Measurements from ENCODE around the gene CLSTN2.

Gene CLSTN2

GRCh38 chr3:140134231-140134965 is 199.4 kb downstream of the CLSTN2 start:
- Histone ChIP-seq H4K8ac (ENCODE audit: low read depth, low read length) (no peak overlapping the region), H2AK5ac (ENCODE audit: low read depth, low read length) (no peak overlapping the region), H3K9ac (ENCODE audit: low read depth, low read length, poor library complexity) (no peak overlapping the region), H3K14ac (ENCODE audit: low read length) (no peak overlapping the region), H3K18ac (ENCODE audit: low read length) (no peak overlapping the region), H3K4me2 (ENCODE audit: insufficient read depth, low read length, poor library complexity, severe bottlenecking) (no peak overlapping the region), H2BK120ac (ENCODE audit: low read depth, low read length) (no peak overlapping the region), H3K4me3 (ENCODE audit: low read length in 2 of 2) (no peak overlapping the region), H3K9me3 (replicated peaks in 1 of 2; ENCODE audit: control insufficient read depth in 2 of 2, insufficient read depth in 1 of 2, low read depth in 1 of 2, low read length in 2 of 2) (no peaks in the 10 kb centered on the region), H3K4ac (ENCODE audit: low read length) (no peak overlapping the region), H3K79me1 (ENCODE audit: low read depth, low read length) (no peaks in the 10 kb centered on the region), H2BK5ac (ENCODE audit: low read length) (no peak overlapping the region), H3K4me1 (ENCODE audit: control insufficient read depth in 2 of 2, insufficient read depth in 1 of 2, low read depth in 1 of 2, low read length in 2 of 2) (peaks cover 0 to 2% of the 10 kb centered on the region in 2 donors), H2AFZ (ENCODE audit: low read length) (no peak overlapping the region), H3K27me3 (ENCODE audit: control insufficient read depth in 3 of 3, insufficient read depth in 3 of 3, low read depth in 1 of 3, low read length in 3 of 3) (no peaks in the 10 kb centered on the region), H3K27ac (replicated peaks; ENCODE audit: low read length) (no peak overlapping the region), H3K36me3 (replicated peaks in 1 of 2; ENCODE audit: control insufficient read depth in 2 of 2, insufficient read depth in 2 of 2, low read length in 2 of 2) (no peaks in the 10 kb centered on the region), H2BK12ac (ENCODE audit: low read length) (no peak overlapping the region), H4K91ac (ENCODE audit: low read depth, low read length, poor library complexity) (no peak overlapping the region), H2BK15ac (ENCODE audit: low read length) (no peak overlapping the region), H3K23ac (ENCODE audit: low read depth, low read length, poor library complexity) (no peak overlapping the region)
- no peak for DNase-seq (ENCODE audit: low spot score)
- WGBS, 2 donors (ENCODE audit: extremely low coverage in 2 of 2, insufficient read length in 2 of 2, insufficient replicate concordance in 1 of 2): no CpG with 5 or more reads among the region's 5 CpGs

GRCh38 chr3:140135461-140135860 is 200.5 kb downstream of the CLSTN2 start:
- H3K18ac ChIP-seq (ENCODE audit: low read length): no peak overlapping the region
- H2BK12ac ChIP-seq (ENCODE audit: low read length): no peak overlapping the region

GRCh38 chr3:140143367-140144069 is 208.5 kb downstream of the CLSTN2 start:
- no peak for DNase-seq (ENCODE audit: low spot score)
- Histone ChIP-seq H3K27ac (replicated peaks; ENCODE audit: low read length) (no peak overlapping the region), H2AFZ (ENCODE audit: low read length) (peak overlapping the region; percentile 41), H3K36me3 (replicated peaks in 1 of 2; ENCODE audit: control insufficient read depth in 2 of 2, insufficient read depth in 2 of 2, low read length in 2 of 2) (no peaks in the 10 kb centered on the region), H4K8ac (ENCODE audit: low read depth, low read length) (no peak overlapping the region), H2BK120ac (ENCODE audit: low read depth, low read length) (no peak overlapping the region), H3K79me1 (ENCODE audit: low read depth, low read length) (no peaks in the 10 kb centered on the region), H2BK15ac (ENCODE audit: low read length) (no peak overlapping the region), H3K27me3 (ENCODE audit: control insufficient read depth in 3 of 3, insufficient read depth in 3 of 3, low read depth in 1 of 3, low read length in 3 of 3) (peaks cover 0 to 6% (median 0%) of the 10 kb centered on the region in 3 experiments), H2BK12ac (ENCODE audit: low read length) (no peak overlapping the region), H4K91ac (ENCODE audit: low read depth, low read length, poor library complexity) (no peak overlapping the region), H3K18ac (ENCODE audit: low read length) (no peak overlapping the region), H2BK5ac (ENCODE audit: low read length) (no peak overlapping the region), H3K14ac (ENCODE audit: low read length) (no peak overlapping the region), H3K4me3 (ENCODE audit: low read length in 2 of 2) (no peak overlapping the region), H3K4me2 (ENCODE audit: insufficient read depth, low read length, poor library complexity, severe bottlenecking) (no peak overlapping the region), H3K4me1 (ENCODE audit: control insufficient read depth in 2 of 2, insufficient read depth in 1 of 2, low read depth in 1 of 2, low read length in 2 of 2) (peaks cover 5 to 6% of the 10 kb centered on the region in 2 donors), H3K9ac (ENCODE audit: low read depth, low read length, poor library complexity) (no peak overlapping the region), H3K23ac (ENCODE audit: low read depth, low read length, poor library complexity) (no peak overlapping the region), H3K9me3 (replicated peaks in 1 of 2; ENCODE audit: control insufficient read depth in 2 of 2, insufficient read depth in 1 of 2, low read depth in 1 of 2, low read length in 2 of 2) (no peaks in the 10 kb centered on the region), H2AK5ac (ENCODE audit: low read depth, low read length) (no peak overlapping the region), H3K4ac (ENCODE audit: low read length) (no peak overlapping the region)
- WGBS, 2 donors (ENCODE audit: extremely low coverage in 2 of 2, insufficient read length in 2 of 2, insufficient replicate concordance in 1 of 2): no CpG with 5 or more reads among the region's 5 CpGs

More at GRCh38 chr3:140135461-140135860, 200.5 kb downstream of the CLSTN2 start:
- no peak overlapping the region for H3K14ac ChIP-seq (ENCODE audit: low read length)
- H3K4me3 ChIP-seq (ENCODE audit: low read length in 2 of 2): no peak overlapping the region
- H2AFZ ChIP-seq (ENCODE audit: low read length): no peak overlapping the region
- WGBS, 2 donors (ENCODE audit: extremely low coverage in 2 of 2, insufficient read length in 2 of 2, insufficient replicate concordance in 1 of 2): no CpG with 5 or more reads among the region's 4 CpGs
- no peak for DNase-seq (ENCODE audit: low spot score)
- H3K4ac ChIP-seq (ENCODE audit: low read length): no peak overlapping the region
- H3K23ac ChIP-seq (ENCODE audit: low read depth, low read length, poor library complexity): no peak overlapping the region
- H2BK120ac ChIP-seq (ENCODE audit: low read depth, low read length): no peak overlapping the region
- H3K27me3 ChIP-seq (ENCODE audit: control insufficient read depth in 3 of 3, insufficient read depth in 3 of 3, low read depth in 1 of 3, low read length in 3 of 3): no peaks in the 10 kb centered on the region
- no peak overlapping the region for H3K27ac ChIP-seq (replicated peaks; ENCODE audit: low read length)
- peaks cover 0 to 2% of the 10 kb centered on the region in 2 donors for H3K4me1 ChIP-seq (ENCODE audit: control insufficient read depth in 2 of 2, insufficient read depth in 1 of 2, low read depth in 1 of 2, low read length in 2 of 2)
- H3K36me3 ChIP-seq (replicated peaks in 1 of 2; ENCODE audit: control insufficient read depth in 2 of 2, insufficient read depth in 2 of 2, low read length in 2 of 2): no peaks in the 10 kb centered on the region
- no peak overlapping the region for H4K8ac ChIP-seq (ENCODE audit: low read depth, low read length)
- H3K9ac ChIP-seq (ENCODE audit: low read depth, low read length, poor library complexity): no peak overlapping the region
- no peak overlapping the region for H2BK15ac ChIP-seq (ENCODE audit: low read length)
- no peak overlapping the region for H3K4me2 ChIP-seq (ENCODE audit: insufficient read depth, low read length, poor library complexity, severe bottlenecking)
- H4K91ac ChIP-seq (ENCODE audit: low read depth, low read length, poor library complexity): no peak overlapping the region
- H2BK5ac ChIP-seq (ENCODE audit: low read length): no peak overlapping the region
- H2AK5ac ChIP-seq (ENCODE audit: low read depth, low read length): no peak overlapping the region
- no peaks in the 10 kb centered on the region for H3K9me3 ChIP-seq (replicated peaks in 1 of 2; ENCODE audit: control insufficient read depth in 2 of 2, insufficient read depth in 1 of 2, low read depth in 1 of 2, low read length in 2 of 2)
- no peaks in the 10 kb centered on the region for H3K79me1 ChIP-seq (ENCODE audit: low read depth, low read length)

- no CpG with 5 or more reads among the region's 2 CpGs for WGBS, 2 donors (ENCODE audit: extremely low coverage in 2 of 2, insufficient read length in 2 of 2, insufficient replicate concordance in 1 of 2)
- Histone ChIP-seq H2BK5ac (ENCODE audit: low read length) (no peak overlapping the region), H3K23ac (ENCODE audit: low read depth, low read length, poor library complexity) (no peak overlapping the region), H3K4ac (ENCODE audit: low read length) (no peak overlapping the region), H3K36me3 (replicated peaks in 1 of 2; ENCODE audit: control insufficient read depth in 2 of 2, insufficient read depth in 2 of 2, low read length in 2 of 2) (no peaks in the 10 kb centered on the region), H2AK5ac (ENCODE audit: low read depth, low read length) (no peak overlapping the region), H4K91ac (ENCODE audit: low read depth, low read length, poor library complexity) (no peak overlapping the region), H3K14ac (ENCODE audit: low read length) (no peak overlapping the region), H2BK12ac (ENCODE audit: low read length) (no peak overlapping the region), H3K9ac (ENCODE audit: low read depth, low read length, poor library complexity) (no peak overlapping the region), H3K27ac (replicated peaks; ENCODE audit: low read length) (no peak overlapping the region), H2AFZ (ENCODE audit: low read length) (no peak overlapping the region), H2BK120ac (ENCODE audit: low read depth, low read length) (no peak overlapping the region), H3K4me2 (ENCODE audit: insufficient read depth, low read length, poor library complexity, severe bottlenecking) (no peak overlapping the region), H3K4me1 (ENCODE audit: control insufficient read depth in 2 of 2, insufficient read depth in 1 of 2, low read depth in 1 of 2, low read length in 2 of 2) (peaks cover 5 to 6% of the 10 kb centered on the region in 2 donors), H3K4me3 (ENCODE audit: low read length in 2 of 2) (no peak overlapping the region), H3K18ac (ENCODE audit: low read length) (no peak overlapping the region), H2BK15ac (ENCODE audit: low read length) (no peak overlapping the region), H4K8ac (ENCODE audit: low read depth, low read length) (no peak overlapping the region), H3K9me3 (replicated peaks in 1 of 2; ENCODE audit: control insufficient read depth in 2 of 2, insufficient read depth in 1 of 2, low read depth in 1 of 2, low read length in 2 of 2) (no peaks in the 10 kb centered on the region), H3K27me3 (ENCODE audit: control insufficient read depth in 3 of 3, insufficient read depth in 3 of 3, low read depth in 1 of 3, low read length in 3 of 3) (peaks cover 0 to 6% (median 0%) of the 10 kb centered on the region in 3 experiments), H3K79me1 (ENCODE audit: low read depth, low read length) (no peaks in the 10 kb centered on the region)
- no peak for DNase-seq (ENCODE audit: low spot score)
These were observed 210.5 kb downstream of the CLSTN2 start for GRCh38 chr3:140145528-140145927.

Data from neuronal stem cell (in vitro differentiated cells).